ENCODE results near the gene CHST13. TPM values are rescaled to one million over a fixed set of nuclear protein-coding genes. Genes with fewer than 3 reads are reported as not detected.

Gene CHST13
- total and polyA plus RNA-seq, 2 donors = 0.24 to 0.32 TPM

- no peak for DNase-seq (ENCODE audit: extremely low spot score)
- Histone ChIP-seq H3K36me3 (ENCODE audit: insufficient read depth) (no peaks in the 10 kb centered on the region), H3K4me1 (ENCODE audit: insufficient read depth) (no peaks in the 10 kb centered on the region), H3K4me3 (ENCODE audit: low read depth, low read length) (no peak overlapping the region), H3K27ac (ENCODE audit: low read depth) (no peak overlapping the region)
- 92% methylated on average over 11 of the region's 11 CpGs for WGBS
Observed at GRCh38 chr3:126550488-126551051, 26.6 kb downstream of the CHST13 start.

- H3K4me3 ChIP-seq (ENCODE audit: low read depth, low read length) = no peak overlapping the region
- no peaks in the 10 kb centered on the region for H3K36me3 ChIP-seq (ENCODE audit: insufficient read depth)
- H3K4me1 ChIP-seq (ENCODE audit: insufficient read depth) = no peaks in the 10 kb centered on the region
- H3K27ac ChIP-seq (ENCODE audit: low read depth) = no peak overlapping the region
- DNase-seq (ENCODE audit: extremely low spot score) = no peak
- 71% methylated on average over 13 of the region's 13 CpGs for WGBS
Observed at GRCh38 chr3:126551121-126551838, 27.3 kb downstream of the CHST13 start.

GRCh38 chr3:126551839-126552687, 28.1 kb downstream of the CHST13 start:
- no peak for DNase-seq (ENCODE audit: extremely low spot score)
- no peak overlapping the region for H3K27ac ChIP-seq (ENCODE audit: low read depth)
- no peaks in the 10 kb centered on the region for H3K4me1 ChIP-seq (ENCODE audit: insufficient read depth)
- H3K36me3 ChIP-seq (ENCODE audit: insufficient read depth) = no peaks in the 10 kb centered on the region
- H3K4me3 ChIP-seq (ENCODE audit: low read depth, low read length) = no peak overlapping the region
- WGBS = 71% methylated on average over 17 of the region's 17 CpGs

DNA sequence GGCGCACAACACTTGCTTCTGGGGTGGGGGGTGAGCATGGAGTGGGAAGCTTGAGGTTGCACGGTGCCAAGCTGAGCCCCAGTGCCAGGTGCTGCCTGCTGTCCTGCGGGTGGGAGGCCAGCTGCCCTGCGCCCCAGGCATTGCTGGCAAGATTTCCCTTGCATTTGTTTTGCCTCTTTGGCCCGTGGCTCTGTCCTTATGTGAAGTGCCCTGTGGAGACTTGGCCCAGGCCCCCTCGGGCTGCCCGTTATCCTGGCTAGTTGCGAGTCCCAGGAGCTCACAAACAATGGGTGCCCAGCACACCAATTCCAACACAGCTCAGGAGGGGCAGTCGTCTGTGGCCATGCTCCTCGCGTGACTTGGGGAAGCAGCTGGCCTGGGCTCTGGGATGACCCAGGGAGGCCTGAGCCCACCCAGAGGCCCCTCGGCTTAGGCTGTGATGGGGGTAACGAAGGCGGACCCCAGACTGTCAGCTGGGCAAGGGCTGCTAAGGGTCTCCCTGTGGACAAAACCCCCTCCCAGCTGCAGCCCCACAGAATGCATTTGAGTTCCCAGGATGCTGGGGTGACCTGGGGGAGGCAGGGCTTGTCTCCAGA, 28.8 kb downstream of the CHST13 start:
- WGBS = 89% methylated on average over 14 of the region's 14 CpGs
- H3K4me1 ChIP-seq (ENCODE audit: insufficient read depth) = no peaks in the 10 kb centered on the region
- no peak overlapping the region for H3K4me3 ChIP-seq (ENCODE audit: low read depth, low read length)
- DNase-seq (ENCODE audit: extremely low spot score) = no peak
- no peaks in the 10 kb centered on the region for H3K36me3 ChIP-seq (ENCODE audit: insufficient read depth)
- no peak overlapping the region for H3K27ac ChIP-seq (ENCODE audit: low read depth)

- no peak for DNase-seq (ENCODE audit: extremely low spot score)
Observed at GRCh38 chr3:126553284-126554084, 29.5 kb downstream of the CHST13 start.

DNA sequence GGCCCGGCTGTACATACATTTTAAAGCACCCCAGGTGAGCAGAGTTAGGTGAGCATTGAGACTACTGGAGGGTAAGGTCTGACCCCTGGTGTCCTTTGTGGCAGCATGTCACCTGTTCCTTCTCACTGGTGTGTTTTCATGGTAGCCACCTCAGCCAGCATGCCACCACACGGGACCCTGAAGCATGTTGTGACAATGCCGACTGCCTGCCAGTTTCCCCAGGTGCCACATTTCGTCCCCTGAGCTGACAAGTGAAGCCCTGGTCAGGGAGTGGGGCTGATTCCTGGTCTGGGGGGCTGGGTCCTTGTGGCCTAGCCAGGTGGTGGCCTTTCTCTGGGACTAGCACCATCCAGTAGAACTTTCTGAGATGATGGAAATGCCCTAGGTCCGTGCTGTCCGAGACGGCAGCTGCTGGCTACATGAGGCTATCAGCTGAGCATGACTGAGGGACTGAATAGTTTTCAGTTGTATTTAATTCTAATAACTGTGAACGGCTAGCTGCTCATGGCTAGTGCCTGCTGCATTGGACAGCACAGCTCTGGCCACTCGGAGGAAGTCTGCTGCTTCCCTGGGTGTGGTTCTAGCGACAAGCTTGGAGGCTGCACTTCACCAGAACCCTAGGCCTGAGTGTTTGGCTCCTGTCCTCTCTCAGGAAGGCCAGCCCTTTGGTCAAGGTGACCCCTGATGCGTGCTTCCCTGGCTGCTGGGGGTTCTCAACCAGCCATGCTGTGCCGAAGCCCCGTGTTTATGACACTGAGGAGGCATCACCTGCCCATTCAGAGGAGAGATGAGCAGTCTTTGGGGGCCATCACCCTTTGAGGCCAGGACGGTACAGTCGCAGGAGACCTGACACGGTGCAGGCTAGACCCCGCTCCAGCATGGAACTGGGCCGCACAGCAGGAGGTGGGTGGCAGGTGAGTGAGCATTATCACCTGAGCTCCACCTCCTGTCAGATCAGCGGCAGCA, 30.9 kb downstream of the CHST13 start:
- WGBS = 85% methylated on average over 19 of the region's 19 CpGs
- H3K4me1 ChIP-seq (ENCODE audit: insufficient read depth) = no peaks in the 10 kb centered on the region
- H3K27ac ChIP-seq (ENCODE audit: low read depth) = no peak overlapping the region
- no peak for DNase-seq (ENCODE audit: extremely low spot score)
- H3K4me3 ChIP-seq (ENCODE audit: low read depth, low read length) = no peak overlapping the region
- no peaks in the 10 kb centered on the region for H3K36me3 ChIP-seq (ENCODE audit: insufficient read depth)

More at GRCh38 chr3:126553284-126554084, 29.5 kb downstream of the CHST13 start:
- H3K27ac ChIP-seq (ENCODE audit: low read depth) = no peak overlapping the region
- 81% methylated on average over 19 of the region's 19 CpGs for WGBS
- no peaks in the 10 kb centered on the region for H3K4me1 ChIP-seq (ENCODE audit: insufficient read depth)
- no peaks in the 10 kb centered on the region for H3K36me3 ChIP-seq (ENCODE audit: insufficient read depth)
- H3K4me3 ChIP-seq (ENCODE audit: low read depth, low read length) = no peak overlapping the region

- Histone ChIP-seq H3K36me3 (ENCODE audit: insufficient read depth) (no peaks in the 10 kb centered on the region), H3K4me1 (ENCODE audit: insufficient read depth) (no peaks in the 10 kb centered on the region), H3K27ac (ENCODE audit: low read depth) (no peak overlapping the region), H3K4me3 (ENCODE audit: low read depth, low read length) (no peak overlapping the region)
- DNase-seq (ENCODE audit: extremely low spot score) = no peak
- WGBS = 78% methylated on average over 10 of the region's 10 CpGs
Observed at GRCh38 chr3:126555795-126556636, 32.1 kb downstream of the CHST13 start.

- H3K36me3 ChIP-seq (ENCODE audit: insufficient read depth) = no peaks in the 10 kb centered on the region
- H3K4me1 ChIP-seq (ENCODE audit: insufficient read depth) = no peaks in the 10 kb centered on the region
- DNase-seq (ENCODE audit: extremely low spot score) = no peak
- H3K27ac ChIP-seq (ENCODE audit: low read depth) = no peak overlapping the region
- 91% methylated on average over 8 of the region's 8 CpGs for WGBS
- H3K4me3 ChIP-seq (ENCODE audit: low read depth, low read length) = no peak overlapping the region
Observed at GRCh38 chr3:126556637-126557414, 32.9 kb downstream of the CHST13 start.

DNA sequence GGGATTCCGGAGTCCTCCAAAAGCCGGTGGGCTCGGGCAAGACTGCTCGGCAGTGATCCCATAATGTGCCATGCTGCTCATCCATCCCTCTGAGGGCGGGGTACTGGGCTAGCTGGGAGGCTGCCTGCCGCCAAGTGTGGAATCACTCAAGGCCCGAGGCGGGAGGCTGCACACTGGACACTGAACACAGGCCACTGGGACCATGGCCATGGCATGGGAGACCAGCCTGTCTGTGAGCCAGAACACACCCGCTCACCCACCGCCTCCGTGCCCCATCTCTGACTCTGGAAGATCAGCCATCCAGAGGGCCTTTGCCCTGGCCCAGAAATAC, 33.4 kb downstream of the CHST13 start:
- no peak overlapping the region for H3K4me3 ChIP-seq (ENCODE audit: low read depth, low read length)
- no peaks in the 10 kb centered on the region for H3K4me1 ChIP-seq (ENCODE audit: insufficient read depth)
- H3K36me3 ChIP-seq (ENCODE audit: insufficient read depth) = no peaks in the 10 kb centered on the region
- WGBS = 93% methylated on average over 11 of the region's 11 CpGs
- no peak for DNase-seq (ENCODE audit: extremely low spot score)
- no peak overlapping the region for H3K27ac ChIP-seq (ENCODE audit: low read depth)

DNA sequence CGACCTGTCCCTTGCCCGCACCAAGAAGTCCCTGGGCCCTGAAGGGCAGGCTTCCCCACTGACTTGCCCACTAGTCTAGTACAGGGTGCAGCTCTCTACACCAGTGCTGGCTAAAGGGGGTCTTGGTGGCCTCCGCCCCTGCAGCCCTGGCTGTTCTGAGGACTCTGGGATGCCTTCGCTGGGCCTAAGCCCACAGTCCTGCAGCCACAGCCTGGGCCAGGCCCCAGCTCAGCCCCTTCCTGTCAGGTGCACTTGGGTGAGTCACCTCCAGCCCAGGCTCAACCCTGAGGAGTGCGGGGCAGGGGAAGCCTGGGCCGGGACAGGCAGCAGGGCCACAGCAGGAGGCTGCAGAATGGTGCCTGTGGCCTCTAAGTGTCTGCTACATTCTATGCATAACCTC, 33.8 kb downstream of the CHST13 start:
- Histone ChIP-seq H3K4me3 (ENCODE audit: low read depth, low read length) (no peak overlapping the region), H3K4me1 (ENCODE audit: insufficient read depth) (no peaks in the 10 kb centered on the region), H3K27ac (ENCODE audit: low read depth) (no peak overlapping the region), H3K36me3 (ENCODE audit: insufficient read depth) (no peaks in the 10 kb centered on the region)
- DNase-seq (ENCODE audit: extremely low spot score) = no peak
- WGBS = 84% methylated on average over 6 of the region's 6 CpGs

DNA sequence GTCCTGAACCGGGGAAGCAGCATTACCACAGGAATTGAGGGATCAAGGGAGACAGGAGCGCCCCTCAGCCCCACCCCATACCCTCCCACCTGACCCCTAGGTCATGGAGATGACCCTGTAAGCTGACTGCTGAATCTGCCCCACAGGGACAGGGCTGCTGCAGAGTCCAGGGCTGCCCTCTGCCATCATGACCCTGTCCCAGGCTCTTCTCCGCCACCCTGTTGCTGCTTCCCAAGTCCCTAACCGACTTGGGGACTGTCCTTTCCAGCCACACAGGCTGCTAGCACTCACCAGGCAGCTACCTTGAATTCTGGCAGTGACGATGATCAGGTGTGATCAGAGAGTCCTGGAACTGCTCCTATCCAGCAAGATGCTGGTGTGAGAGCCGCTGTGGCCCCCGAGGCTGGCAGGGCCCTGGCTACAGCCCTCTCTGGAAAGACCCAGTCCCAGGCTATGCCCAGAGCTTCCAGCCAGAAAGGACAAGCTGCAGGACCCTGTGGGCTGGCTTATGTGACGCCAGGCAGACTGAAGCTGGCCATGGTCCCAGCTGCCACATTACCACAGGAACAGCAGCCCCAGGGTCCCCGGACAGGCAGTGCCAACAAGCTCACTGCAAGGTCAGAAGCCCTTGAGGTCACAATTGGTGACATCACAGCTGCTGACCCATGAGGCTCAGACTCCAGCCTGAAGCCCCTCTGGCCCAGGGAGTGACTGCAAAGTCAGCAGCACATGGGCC, 34.5 kb downstream of the CHST13 start, which contains the start of gene C3orf22:
Gene C3orf22 (minus strand): TSS at position 597 of the 736 bp plus-strand sequence. CDS start 5,542 bp downstream, outside the sequence.
- H3K4me1 ChIP-seq (ENCODE audit: insufficient read depth) = no peaks in the 10 kb centered on the region
- H3K4me3 ChIP-seq (ENCODE audit: low read depth, low read length) = no peak within 1 kb of the TSS
- no peaks in the 10 kb centered on the region for H3K36me3 ChIP-seq (ENCODE audit: insufficient read depth)
- no peak for DNase-seq (ENCODE audit: extremely low spot score)
- no peak within 1 kb of the TSS for H3K27ac ChIP-seq (ENCODE audit: low read depth)
- 64% methylated on average over 9 of the region's 9 CpGs for WGBS

Data from urinary bladder (tissue), 4 donors.